B cell (primary cell): Measurements from ENCODE around the gene RNF207.

Experiments
- CTCF ChIP-seq: fragments of 200-600 bp; IDR thresholded peaks from one replicate; pipeline ENCODE4 v1.8.0; 2022; ENCODE audit warnings: antibody characterized with exemption, mild to moderate bottlenecking
- EZH2 ChIP-seq: IDR thresholded peaks from 2 replicates; pipeline ENCODE4 v1.6.1; 2012; ENCODE audit warnings: borderline replicate concordance, low read depth, mild to moderate bottlenecking, moderate library complexity, low read length; ENCODE audit not compliant: insufficient read depth, poor library complexity, severe bottlenecking

GRCh38 chr1:6200188-6200809 lies 5.6 kb upstream of the RNF207 start:
- TF ChIP-seq CTCF (no peak), EZH2 (no peak)
